Measurements from ENCODE around the gene HDAC9.

HDAC9 gene

GRCh38 chr7:18489624-18490023 is 5.9 kb upstream of the HDAC9 start:
- TF ChIP-seq, protein P1, sequence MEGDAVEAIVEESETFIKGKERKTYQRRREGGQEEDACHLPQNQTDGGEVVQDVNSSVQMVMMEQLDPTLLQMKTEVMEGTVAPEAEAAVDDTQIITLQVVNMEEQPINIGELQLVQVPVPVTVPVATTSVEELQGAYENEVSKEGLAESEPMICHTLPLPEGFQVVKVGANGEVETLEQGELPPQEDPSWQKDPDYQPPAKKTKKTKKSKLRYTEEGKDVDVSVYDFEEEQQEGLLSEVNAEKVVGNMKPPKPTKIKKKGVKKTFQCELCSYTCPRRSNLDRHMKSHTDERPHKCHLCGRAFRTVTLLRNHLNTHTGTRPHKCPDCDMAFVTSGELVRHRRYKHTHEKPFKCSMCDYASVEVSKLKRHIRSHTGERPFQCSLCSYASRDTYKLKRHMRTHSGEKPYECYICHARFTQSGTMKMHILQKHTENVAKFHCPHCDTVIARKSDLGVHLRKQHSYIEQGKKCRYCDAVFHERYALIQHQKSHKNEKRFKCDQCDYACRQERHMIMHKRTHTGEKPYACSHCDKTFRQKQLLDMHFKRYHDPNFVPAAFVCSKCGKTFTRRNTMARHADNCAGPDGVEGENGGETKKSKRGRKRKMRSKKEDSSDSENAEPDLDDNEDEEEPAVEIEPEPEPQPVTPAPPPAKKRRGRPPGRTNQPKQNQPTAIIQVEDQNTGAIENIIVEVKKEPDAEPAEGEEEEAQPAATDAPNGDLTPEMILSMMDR (conservative IDR thresholded peaks at IDR 0.05; ENCODE audit: control insufficient read depth, insufficient read depth, low read depth, low read length): no peak
- H3K4me3 ChIP-seq (ENCODE audit: control insufficient read depth, low read depth, low read length): no peak overlapping the region
- DNase-seq (ENCODE audit: low read depth): no peak

DNA sequence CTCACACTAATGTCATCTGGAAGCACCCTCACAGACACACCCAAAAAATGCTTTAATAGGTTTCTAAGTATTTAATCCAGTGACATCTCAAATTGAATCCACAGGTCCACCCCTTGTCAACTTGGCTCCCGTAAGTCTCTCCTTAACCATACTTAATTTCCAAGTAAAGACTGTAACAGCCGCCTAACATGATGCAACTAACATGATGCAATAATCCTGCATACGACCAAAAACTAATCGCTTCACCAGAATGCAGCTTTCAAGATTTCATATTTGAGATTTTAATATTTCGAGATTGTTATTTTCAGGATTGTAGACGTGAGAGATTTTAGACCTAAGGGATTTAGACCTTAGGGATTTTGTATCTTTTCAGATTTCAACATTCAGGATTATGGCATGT is 3.7 kb upstream of the HDAC9 start:
- TF ChIP-seq, protein P1 (conservative IDR thresholded peaks at IDR 0.05; ENCODE audit: control insufficient read depth, insufficient read depth, low read depth, low read length): no peak
- no peak overlapping the region for H3K4me3 ChIP-seq (ENCODE audit: control insufficient read depth, low read depth, low read length)
- DNase-seq (ENCODE audit: low read depth): no peak

DNA sequence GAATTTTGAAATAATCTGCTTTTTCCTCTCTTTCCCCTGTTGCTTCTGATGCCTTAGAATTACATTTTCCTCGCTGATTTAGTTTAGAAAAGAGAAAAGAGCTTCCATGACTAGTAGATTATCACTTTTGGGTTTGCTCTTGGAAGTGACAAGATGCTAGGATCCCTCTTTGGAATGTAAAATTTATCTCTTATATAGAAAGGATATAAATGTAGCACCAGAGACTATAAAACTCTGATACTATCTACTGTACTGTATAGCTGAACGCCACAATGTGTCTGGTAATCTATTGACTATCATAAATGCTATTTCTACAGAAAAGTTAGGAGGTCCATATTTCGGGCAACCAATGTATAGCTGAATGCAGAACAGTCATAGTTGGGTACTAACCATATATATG is 1.1 kb upstream of the HDAC9 start:
- no peak overlapping the region for H3K4me3 ChIP-seq (ENCODE audit: control insufficient read depth, low read depth, low read length)
- TF ChIP-seq, protein P1 (conservative IDR thresholded peaks at IDR 0.05; ENCODE audit: control insufficient read depth, insufficient read depth, low read depth, low read length): no peak
- DNase-seq (ENCODE audit: low read depth): no peak

- peak; percentile 59 for DNase-seq (ENCODE audit: low read depth)
- H3K4me3 ChIP-seq (ENCODE audit: control insufficient read depth, low read depth, low read length): peak overlapping the region; percentile 11
Measured at GRCh38 chr7:18494821-18495408, 634 bp upstream of the HDAC9 start.

GRCh38 chr7:18496341-18496700 is 772 bp downstream of the HDAC9 start:
- DNase-seq (ENCODE audit: low read depth): no peak
- H3K4me3 ChIP-seq (ENCODE audit: control insufficient read depth, low read depth, low read length): no peak overlapping the region
- TF ChIP-seq, protein P1 (conservative IDR thresholded peaks at IDR 0.05; ENCODE audit: control insufficient read depth, insufficient read depth, low read depth, low read length): no peak

More at GRCh38 chr7:18494821-18495408, 634 bp upstream of the HDAC9 start:
- TF ChIP-seq, protein P1 (conservative IDR thresholded peaks at IDR 0.05; ENCODE audit: control insufficient read depth, insufficient read depth, low read depth, low read length): no peak

DNA sequence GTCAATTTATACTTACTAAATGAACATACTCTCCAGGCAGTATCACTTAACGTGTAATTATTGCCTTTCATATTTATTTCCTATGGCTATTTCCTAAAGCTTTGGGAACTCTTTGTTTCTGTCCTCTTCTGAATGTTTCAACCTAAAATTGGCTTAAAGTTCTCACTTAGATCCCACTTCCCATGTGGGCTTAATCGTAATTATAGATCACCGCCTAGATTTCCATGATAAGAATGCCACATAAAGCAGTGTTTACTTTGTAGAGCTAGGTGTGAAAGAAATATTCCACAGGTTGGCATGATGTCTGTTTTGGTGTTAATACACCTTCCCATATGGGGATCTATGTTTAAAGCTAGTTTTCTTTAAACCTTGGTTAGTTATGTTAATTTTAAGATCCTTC is 1.5 kb downstream of the HDAC9 start:
- H3K4me3 ChIP-seq (ENCODE audit: control insufficient read depth, low read depth, low read length): no peak overlapping the region
- TF ChIP-seq, protein P1 (conservative IDR thresholded peaks at IDR 0.05; ENCODE audit: control insufficient read depth, insufficient read depth, low read depth, low read length): no peak
- no peak for DNase-seq (ENCODE audit: low read depth)

GRCh38 chr7:18497800-18498199 is 2.3 kb downstream of the HDAC9 start:
- H3K4me3 ChIP-seq (ENCODE audit: control insufficient read depth, low read depth, low read length): no peak overlapping the region
- TF ChIP-seq, protein P1 (conservative IDR thresholded peaks at IDR 0.05; ENCODE audit: control insufficient read depth, insufficient read depth, low read depth, low read length): no peak
- DNase-seq (ENCODE audit: low read depth): no peak

All from fibroblast of mammary gland (primary cell).